ENCODE data around the gene WWC2. TPM values are rescaled to one million over a fixed set of nuclear protein-coding genes. Genes with fewer than 3 reads are reported as not detected.

The WWC2 gene
- total and polyA plus RNA-seq, 2 donors (not counting 3 experiments of a cell fraction or from before 2014, with no cell fraction given) = 12.9 to 52.2 TPM

GRCh38 chr4:183347566-183347965 is 248.5 kb downstream of the WWC2 start:
- dilution Hi-C loops (cut with MboI; ENCODE audit: extremely low pct_ligation_motif_present, low sequenced_read_pairs) = no loop called here
- Histone ChIP-seq H3K27ac (ENCODE audit: insufficient read depth, low read depth, low read length) (no peak overlapping the region), H3K9ac (replicated peaks; ENCODE audit: extremely low read depth, insufficient read depth, low read length) (no peak overlapping the region), H3K9me3 (replicated peaks; ENCODE audit: control insufficient read depth, insufficient read depth, low read length) (no peaks in the 10 kb centered on the region), H3K4me1 (ENCODE audit: control insufficient read depth, extremely low read depth, insufficient read depth, low read length) (peaks cover 10% of the 10 kb centered on the region), H4K20me1 (replicated peaks; ENCODE audit: control insufficient read depth, extremely low read depth, insufficient read depth, low read length) (no peaks in the 10 kb centered on the region), H3K4me3 (replicated peaks in 1 of 3; ENCODE audit: insufficient read depth in 1 of 3, low read depth in 1 of 3, low read length in 3 of 3) (no peak overlapping the region), H3K27me3 (ENCODE audit: control insufficient read depth in 2 of 2, insufficient read depth in 2 of 2, low read length in 2 of 2) (no peaks in the 10 kb centered on the region), H2AFZ (ENCODE audit: low read depth, low read length) (no peak overlapping the region), H3K36me3 (ENCODE audit: control insufficient read depth in 2 of 2, extremely low read depth in 1 of 2, insufficient read depth in 2 of 2, low read length in 2 of 2) (no peaks in the 10 kb centered on the region), H3K79me2 (ENCODE audit: control insufficient read depth, insufficient read depth, low read length) (no peaks in the 10 kb centered on the region), H3K9me1 (replicated peaks; ENCODE audit: control insufficient read depth, extremely low read depth, insufficient read depth, low read length) (no peaks in the 10 kb centered on the region), H3K4me2 (ENCODE audit: insufficient read depth, low read length) (no peak overlapping the region)
- no TSS peak for BruUV-seq (replicated peaks)
- POLR2A ChIA-PET = no interaction called here
- DNase-seq (ENCODE audit: low read depth, low spot score) (no peak), FAIRE-seq (no peak)
- no peak for TF ChIP-seq POLR2AphosphoS5 (IDR thresholded peaks at IDR 0.05; ENCODE audit: insufficient read depth, low read depth, low read length)
- TF ChIP-seq MAX (IDR thresholded peaks at IDR 0.05; ENCODE audit: insufficient read depth, insufficient read length) = no peak
- no peak for TF ChIP-seq JUN (IDR thresholded peaks at IDR 0.05; ENCODE audit: borderline replicate concordance, insufficient read depth, insufficient read length, low read depth)
- CTCF ChIA-PET = interaction anchor here (1.2 kb wide), 1 partner anchor 20 kb away, joined by 3 read pairs; no protein-coding TSS in a partner anchor
- intact Hi-C loops (cut with micrococcal nuclease) = no loop called here

DNA sequence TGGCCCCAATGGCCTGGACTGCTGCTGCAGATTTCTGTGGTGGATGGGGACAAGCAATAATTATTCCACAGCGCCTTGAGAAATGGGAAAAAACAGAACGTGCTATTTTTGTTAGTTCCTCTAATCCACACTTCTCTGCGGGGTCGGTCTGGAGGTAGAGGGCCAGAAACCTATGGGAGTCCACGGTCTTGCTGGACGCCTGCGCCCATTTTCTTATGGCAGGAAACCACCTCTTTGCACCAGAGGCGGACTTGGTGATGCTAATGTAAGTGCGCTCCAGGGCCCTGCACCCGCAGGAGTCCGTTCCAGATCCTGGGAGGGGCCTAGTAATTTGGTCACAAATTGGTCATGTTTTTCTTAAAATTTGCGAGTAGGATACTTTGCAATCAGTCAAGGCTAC is 249.1 kb downstream of the WWC2 start:
- Histone ChIP-seq H3K4me2 (ENCODE audit: insufficient read depth, low read length) (no peak overlapping the region), H3K9me1 (replicated peaks; ENCODE audit: control insufficient read depth, extremely low read depth, insufficient read depth, low read length) (no peaks in the 10 kb centered on the region), H3K4me3 (replicated peaks in 1 of 3; ENCODE audit: insufficient read depth in 1 of 3, low read depth in 1 of 3, low read length in 3 of 3) (no peak overlapping the region), H3K27ac (ENCODE audit: insufficient read depth, low read depth, low read length) (no peak overlapping the region), H3K27me3 (ENCODE audit: control insufficient read depth in 2 of 2, insufficient read depth in 2 of 2, low read length in 2 of 2) (no peaks in the 10 kb centered on the region), H3K9ac (replicated peaks; ENCODE audit: extremely low read depth, insufficient read depth, low read length) (no peak overlapping the region), H4K20me1 (replicated peaks; ENCODE audit: control insufficient read depth, extremely low read depth, insufficient read depth, low read length) (no peaks in the 10 kb centered on the region), H3K36me3 (ENCODE audit: control insufficient read depth in 2 of 2, extremely low read depth in 1 of 2, insufficient read depth in 2 of 2, low read length in 2 of 2) (no peaks in the 10 kb centered on the region), H2AFZ (ENCODE audit: low read depth, low read length) (no peak overlapping the region), H3K4me1 (ENCODE audit: control insufficient read depth, extremely low read depth, insufficient read depth, low read length) (peaks cover 10% of the 10 kb centered on the region), H3K79me2 (ENCODE audit: control insufficient read depth, insufficient read depth, low read length) (no peaks in the 10 kb centered on the region), H3K9me3 (replicated peaks; ENCODE audit: control insufficient read depth, insufficient read depth, low read length) (no peaks in the 10 kb centered on the region)
- ChIA-PET POLR2A (no interaction called here), CTCF (no interaction called here)
- no TSS peak for BruUV-seq (replicated peaks)
- dilution Hi-C loops (cut with MboI; ENCODE audit: extremely low pct_ligation_motif_present, low sequenced_read_pairs) = no loop called here
- intact Hi-C loops (cut with micrococcal nuclease) = no loop called here
- DNase-seq (ENCODE audit: low read depth, low spot score) (no peak), FAIRE-seq (no peak)
- TF ChIP-seq MAX (IDR thresholded peaks at IDR 0.05; ENCODE audit: insufficient read depth, insufficient read length) (no peak), EZH2 (IDR thresholded peaks at IDR 0.05; ENCODE audit: borderline replicate concordance, low read depth, low read length, severe bottlenecking) (no peak), POLR2AphosphoS5 (IDR thresholded peaks at IDR 0.05; ENCODE audit: insufficient read depth, low read depth, low read length) (no peak), JUN (IDR thresholded peaks at IDR 0.05; ENCODE audit: borderline replicate concordance, insufficient read depth, insufficient read length, low read depth) (no peak), GATA2 (IDR thresholded peaks at IDR 0.05; ENCODE audit: insufficient read depth, insufficient read length, low read depth, low read length) (no peak), MYC (IDR thresholded peaks at IDR 0.05; ENCODE audit: low read depth, low read length) (no peak), FOS (IDR thresholded peaks at IDR 0.05; ENCODE audit: borderline replicate concordance, insufficient read depth, low read length) (no peak), CTCF (IDR thresholded peaks at IDR 0.05; ENCODE audit: extremely low read depth in 1 of 2, insufficient read depth in 1 of 2, low read depth in 1 of 2, low read length in 2 of 2) (no peak), POLR2A (IDR thresholded peaks at IDR 0.05; ENCODE audit: low read depth, low read length) (no peak)

Measured in endothelial cell of umbilical vein (primary cell).